PC-9 (cell line): ENCODE results near the gene OXSM. TPM values are rescaled to one million over a fixed set of nuclear protein-coding genes. Genes with fewer than 3 reads are reported as not detected.

Source experiments
- BruUV-seq: library from RNA; stranded (reverse); fragments of 400-500 nt; replicated peaks from 2 replicates; lab custom pipeline; 2021; lab: Mats Ljungman, UMichigan
- CTCF ChIA-PET: fragments of 300-600 bp; sonication (Branson Sonifier 250); formaldehyde crosslinking; loops from one replicate; lab custom pipeline; 2022; ENCODE audit warnings: antibody characterized with exemption; lab: Charles Lee
- POLR2A ChIA-PET: fragments of 300-600 bp; sonication (Branson Sonifier 250); formaldehyde crosslinking; loops from one replicate; lab custom pipeline; 2022; ENCODE audit warnings: antibody characterized with exemption; ENCODE audit not compliant: unreplicated experiment; lab: Charles Lee
- DNase-seq, 2 experiments: peaks; one replicate each; pipeline versions ENCODE4 v3.0.0 to v3.0.0-alpha.2; 2015 to 2022; ENCODE audit warnings: mixed read lengths in 1 of 2
- H2AFZ ChIP-seq: fragments of 200-600 bp; sonication (generic); 2 replicates; pipeline ENCODE4 v1.8.1; 2017; ENCODE audit warnings: antibody characterized with exemption
- H3F3A ChIP-seq: fragments of 200-600 bp; sonication (generic); 2 replicates; pipeline ENCODE4 v1.8.1; 2017; ENCODE audit warnings: antibody characterized with exemption, mild to moderate bottlenecking, low read depth; ENCODE audit not compliant: insufficient read depth
- H3K27ac ChIP-seq: fragments of 200-600 bp; sonication (generic); 2 replicates; pipeline ENCODE4 v1.6.1; 2016; ENCODE audit warnings: mixed run types
- H3K27me3 ChIP-seq: fragments of 200-600 bp; sonication (generic); 2 replicates; pipeline ENCODE4 v1.6.1; 2016; ENCODE audit warnings: low read depth, mixed run types; ENCODE audit not compliant: insufficient read depth
- H3K36me3 ChIP-seq: fragments of 200-600 bp; sonication (generic); 2 replicates; pipeline ENCODE4 v1.6.1; 2016; ENCODE audit warnings: low read depth, mixed run types
- H3K4me1 ChIP-seq: fragments of 200-600 bp; sonication (generic); replicated peaks from 2 replicates; pipeline ENCODE4 v1.6.1; 2016; ENCODE audit warnings: mixed run types; ENCODE audit not compliant: insufficient read depth
- H3K4me2 ChIP-seq: fragments of 200-600 bp; sonication (generic); 2 replicates; pipeline ENCODE4 v1.6.1; 2017; ENCODE audit warnings: mixed run types
- H3K4me3 ChIP-seq: fragments of 200-600 bp; sonication (generic); 2 replicates; pipeline ENCODE4 v1.6.1; 2016; ENCODE audit warnings: mixed run types
- H3K79me2 ChIP-seq: fragments of 200-600 bp; sonication (generic); 2 replicates; pipeline ENCODE4 v1.6.1; 2017; ENCODE audit warnings: low read depth, mixed run types
- H3K9me2 ChIP-seq: fragments of 200-600 bp; sonication (generic); 2 replicates; pipeline ENCODE4 v1.8.1; 2017; ENCODE audit warnings: mild to moderate bottlenecking; ENCODE audit not compliant: insufficient read depth
- H3K9me3 ChIP-seq: fragments of 200-600 bp; sonication (generic); 2 replicates; pipeline ENCODE4 v1.8.1; 2016; ENCODE audit warnings: low read depth; ENCODE audit not compliant: insufficient read depth
- H4K20me1 ChIP-seq: fragments of 200-600 bp; sonication (generic); 2 replicates; pipeline ENCODE4 v1.8.1; 2017; ENCODE audit not compliant: insufficient read depth
- CTCF ChIP-seq: fragments of 200-600 bp; sonication (generic); conservative IDR thresholded peaks from 2 replicates; pipeline ENCODE4 v1.6.1; 2017; ENCODE audit warnings: mixed run types, antibody characterized with exemption, mild to moderate bottlenecking, moderate library complexity
- EZH2 ChIP-seq: fragments of 200-600 bp; sonication (generic); IDR thresholded peaks from 2 replicates; pipeline ENCODE4 v1.8.0; 2017; ENCODE audit warnings: antibody characterized with exemption, low read depth
- intact Hi-C: fragments of 100-400 bp; cut with micrococcal nuclease; formaldehyde crosslinking; loops from one replicate; pipeline ENCODE4 v1.10.0; 2022; ENCODE audit not compliant: unreplicated experiment
- total RNA-seq: library from RNA; stranded (reverse); gene quantifications from 2 replicates; pipeline ENCODE4 v1.2.3, GENCODE V29; 2021

Gene OXSM
- total RNA-seq, 1 experiment from 2014 or later, result 13.8 TPM

- Histone ChIP-seq H3K9me3 (no peaks in the 10 kb centered on the region), H3K9me2 (no peaks in the 10 kb centered on the region), H2AFZ (no peak overlapping the region), H3K27me3 (no peaks in the 10 kb centered on the region), H4K20me1 (no peaks in the 10 kb centered on the region), H3K27ac (no peak overlapping the region), H3K79me2 (no peaks in the 10 kb centered on the region), H3K4me1 (no peaks in the 10 kb centered on the region), H3K4me2 (no peak overlapping the region), H3K4me3 (no peak overlapping the region), H3F3A (no peaks in the 10 kb centered on the region), H3K36me3 (no peaks in the 10 kb centered on the region)
- no TSS peak for BruUV-seq
- DNase-seq, result no peak
- ChIA-PET CTCF (no interaction called here), POLR2A (interaction anchor here (0.6 kb wide), 1 partner anchor 38 kb away, joined by 3 read pairs; the partner anchor contains the start of gene NGLY1)
- intact Hi-C loops, result no loop called here
- TF ChIP-seq EZH2, result no peak
- no peak for TF ChIP-seq CTCF
Measured at GRCh38 chr3:25820816-25821486, 31.1 kb downstream of the OXSM start.

GRCh38 chr3:25821746-25822573 lies 32.1 kb downstream of the OXSM start:
- BruUV-seq, result no TSS peak
- intact Hi-C loops, result no loop called here
- Histone ChIP-seq H2AFZ (no peak overlapping the region), H3K36me3 (no peaks in the 10 kb centered on the region), H3K4me2 (no peak overlapping the region), H3K27me3 (no peaks in the 10 kb centered on the region), H3K9me2 (no peaks in the 10 kb centered on the region), H3K27ac (no peak overlapping the region), H3K4me1 (no peaks in the 10 kb centered on the region), H4K20me1 (no peaks in the 10 kb centered on the region), H3F3A (no peaks in the 10 kb centered on the region), H3K9me3 (no peaks in the 10 kb centered on the region), H3K4me3 (no peak overlapping the region), H3K79me2 (no peaks in the 10 kb centered on the region)
- TF ChIP-seq CTCF, result no peak
- no peak for TF ChIP-seq EZH2
- DNase-seq, result no peak
- POLR2A ChIA-PET, result no interaction called here
- CTCF ChIA-PET, result no interaction called here

- Histone ChIP-seq H3F3A (no peaks in the 10 kb centered on the region), H3K4me3 (no peak overlapping the region), H3K4me2 (no peak overlapping the region), H3K9me3 (no peaks in the 10 kb centered on the region), H2AFZ (no peak overlapping the region), H3K9me2 (no peaks in the 10 kb centered on the region), H3K79me2 (no peaks in the 10 kb centered on the region), H3K4me1 (no peaks in the 10 kb centered on the region), H3K27ac (no peak overlapping the region), H3K27me3 (no peaks in the 10 kb centered on the region), H4K20me1 (no peaks in the 10 kb centered on the region), H3K36me3 (no peaks in the 10 kb centered on the region)
- ChIA-PET POLR2A (no interaction called here), CTCF (no interaction called here)
- DNase-seq, result no peak
- TF ChIP-seq EZH2 (no peak), CTCF (no peak)
- BruUV-seq, result no TSS peak
- intact Hi-C loops, result no loop called here
Measured at GRCh38 chr3:25823314-25823713, 33.4 kb downstream of the OXSM start.
